EL (cell line): ENCODE results near the gene CHN1.

Experiments used
- DNase-seq: peaks from one replicate; pipeline ENCODE4 v3.0.0-alpha.2; 2016

Gene CHN1

DNA sequence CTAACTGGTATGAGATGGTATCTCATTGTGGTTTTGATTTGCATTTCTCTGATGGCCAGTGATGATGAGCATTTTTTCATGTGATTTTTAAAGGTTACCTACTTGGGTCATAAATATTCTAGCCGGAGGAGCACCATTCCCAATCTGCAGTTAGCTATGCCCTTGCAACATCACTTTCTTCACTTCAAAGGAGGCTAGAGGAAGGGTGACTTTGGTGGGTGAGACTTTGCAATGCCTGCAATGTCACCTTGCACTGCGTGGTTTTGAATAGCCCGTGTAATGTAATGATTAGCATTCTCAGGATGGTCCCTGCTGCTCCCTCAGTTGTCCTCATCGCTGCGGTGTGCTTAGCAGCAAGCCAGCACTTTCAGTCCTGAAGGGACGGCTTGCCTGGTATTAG, 184.8 kb downstream of the CHN1 start:
- no peak for DNase-seq

DNA sequence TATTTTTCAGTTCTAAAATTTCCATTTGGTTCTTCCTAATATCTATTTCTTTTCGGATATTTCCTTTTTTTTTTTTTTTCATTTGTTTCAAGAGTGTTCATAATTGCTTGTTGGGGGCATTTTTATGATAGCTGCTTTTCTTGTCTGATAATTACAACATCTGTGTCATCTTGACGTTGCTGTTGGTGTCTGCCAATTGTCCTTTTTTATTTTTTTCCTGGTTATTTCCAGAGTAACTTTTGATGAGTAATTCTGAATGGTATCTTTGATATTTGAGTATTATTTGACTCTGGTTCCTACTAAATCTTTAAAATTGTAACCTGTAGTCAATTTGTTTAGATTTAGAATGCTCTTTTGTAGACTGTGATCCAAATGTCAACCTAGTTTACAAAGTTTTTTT, 189.7 kb downstream of the CHN1 start:
- DNase-seq, result peak; percentile 35

DNA sequence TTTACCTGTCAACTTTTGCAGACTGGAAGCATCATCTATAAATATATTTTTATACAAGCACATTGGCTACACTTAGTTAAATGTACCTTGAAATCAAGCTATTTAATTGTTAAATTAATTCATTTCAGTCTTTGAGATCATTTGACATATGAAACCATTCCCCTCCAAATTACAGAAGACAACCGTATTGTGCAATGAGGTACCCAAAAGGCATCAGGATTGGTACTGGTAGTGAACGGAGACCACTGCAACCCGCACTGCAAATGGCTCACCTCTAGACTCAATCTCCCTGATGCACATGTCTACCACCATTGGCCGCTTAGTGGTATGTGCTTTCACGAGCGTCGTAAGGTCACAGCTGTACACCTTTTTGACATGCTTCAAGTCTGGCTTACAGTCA, 193.1 kb downstream of the CHN1 start:
- DNase-seq, result no peak

DNA sequence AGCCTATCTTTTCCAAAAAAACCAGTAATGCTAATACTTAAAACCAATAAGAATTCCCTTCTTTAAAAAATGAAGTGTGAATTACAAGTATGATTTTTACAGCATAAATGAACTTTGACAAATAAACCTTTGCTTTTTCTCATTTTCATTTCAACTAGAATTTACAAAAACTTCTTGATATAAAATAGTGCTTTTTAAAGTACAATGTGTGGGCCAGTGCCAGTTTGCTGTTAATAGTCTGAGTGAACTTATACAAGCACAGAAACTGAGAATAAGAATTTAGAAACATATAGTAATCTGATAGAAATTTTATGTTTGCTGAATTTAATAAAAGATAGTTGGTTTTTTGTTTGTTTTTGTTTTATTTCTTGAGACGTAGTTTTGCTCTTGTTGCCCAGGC, 197.2 kb downstream of the CHN1 start:
- DNase-seq, result no peak

DNA sequence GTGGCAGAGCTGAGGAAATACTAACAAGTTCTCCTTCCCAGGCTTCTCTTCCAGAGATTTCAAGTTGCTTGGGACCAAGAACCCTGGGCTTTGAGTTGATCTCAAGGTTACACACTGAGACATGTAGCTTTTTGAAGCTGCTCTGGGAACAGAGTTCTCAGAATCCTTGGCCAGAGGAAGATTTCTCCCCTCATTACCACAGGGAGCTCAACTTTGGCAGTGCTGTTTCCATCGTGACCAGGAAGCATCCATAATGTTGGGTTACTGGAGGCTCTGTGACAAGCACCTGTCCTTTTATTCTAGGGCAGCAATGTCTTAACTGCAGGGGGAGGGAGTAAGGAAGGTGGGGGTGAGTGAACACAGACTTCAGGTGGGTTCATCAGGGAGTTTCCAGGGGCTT, 199.4 kb downstream of the CHN1 start:
- DNase-seq, result no peak

DNA sequence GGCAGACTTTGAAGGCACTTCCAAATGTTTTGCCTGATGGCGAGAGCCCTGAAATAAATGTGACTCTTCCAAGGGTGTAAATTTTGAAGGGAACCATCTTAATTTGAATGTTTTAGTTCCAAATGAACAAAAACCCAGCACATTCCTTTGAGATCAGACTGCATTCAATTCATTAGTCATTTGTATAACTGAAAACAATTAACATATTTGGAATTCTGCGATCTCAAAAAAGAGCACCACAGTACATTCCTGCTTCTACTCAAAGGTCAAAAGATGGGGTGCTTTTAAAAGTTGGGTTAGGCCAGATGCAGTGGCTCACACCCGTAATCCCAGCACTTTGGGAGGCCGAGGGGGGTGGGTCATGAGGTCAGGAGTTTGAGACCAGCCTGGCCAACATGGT, 202.7 kb downstream of the CHN1 start:
- peak; percentile 80 for DNase-seq

DNA sequence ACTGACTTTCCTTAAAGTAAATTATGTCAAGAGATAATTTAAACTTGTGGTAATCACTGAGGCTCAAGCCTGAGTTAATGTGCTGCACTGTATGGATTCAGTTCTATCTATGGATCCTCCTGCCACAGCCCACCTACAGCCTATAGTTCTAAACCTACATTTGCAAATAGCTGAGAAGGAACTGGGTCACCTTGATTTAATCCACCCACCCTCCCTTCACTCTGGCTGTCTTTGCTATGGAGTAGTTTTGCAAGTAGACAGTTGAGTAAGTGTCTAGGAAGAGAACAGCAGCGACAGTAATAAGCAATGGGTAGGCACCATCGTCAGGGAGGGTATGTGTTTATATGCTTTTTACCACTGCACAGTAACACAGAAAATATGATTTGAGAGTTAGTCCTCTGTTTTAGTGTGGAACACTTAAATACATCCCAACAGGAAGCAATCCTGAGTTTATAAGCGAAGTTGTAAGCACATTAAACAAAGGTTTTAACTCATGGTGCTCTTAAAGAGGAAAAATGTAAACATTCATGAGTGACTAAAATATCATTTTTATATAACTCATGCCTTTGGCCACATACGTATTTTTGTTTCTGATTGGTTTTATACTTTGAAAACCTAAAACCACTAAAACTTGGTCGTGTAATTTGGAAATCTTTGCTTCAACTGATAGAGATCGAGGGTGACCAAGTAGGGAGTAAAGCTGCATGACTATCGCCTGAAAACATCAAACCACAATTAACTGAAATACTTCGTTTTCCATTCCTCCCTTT, 204.6 kb downstream of the CHN1 start:
- no peak for DNase-seq

DNA sequence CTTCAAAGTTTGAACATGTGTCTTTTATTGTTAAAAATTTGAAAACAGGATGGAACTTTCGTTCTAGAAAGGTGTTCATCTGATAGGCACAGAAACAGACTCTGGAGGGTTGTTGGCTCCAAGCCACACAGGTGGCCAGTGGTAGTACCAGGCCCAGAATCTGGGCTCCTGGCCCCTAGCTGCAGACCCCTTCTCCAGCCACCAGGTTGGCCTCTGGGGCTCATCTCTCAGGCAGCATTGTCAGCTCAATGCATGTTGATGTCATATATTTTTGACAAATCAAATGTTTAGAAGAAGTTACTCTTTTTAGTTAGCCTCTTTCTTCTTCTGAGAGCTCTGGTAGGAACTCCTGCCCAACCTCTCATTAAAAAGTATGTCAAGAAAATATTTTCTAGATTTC, 206.4 kb downstream of the CHN1 start:
- no peak for DNase-seq

DNA sequence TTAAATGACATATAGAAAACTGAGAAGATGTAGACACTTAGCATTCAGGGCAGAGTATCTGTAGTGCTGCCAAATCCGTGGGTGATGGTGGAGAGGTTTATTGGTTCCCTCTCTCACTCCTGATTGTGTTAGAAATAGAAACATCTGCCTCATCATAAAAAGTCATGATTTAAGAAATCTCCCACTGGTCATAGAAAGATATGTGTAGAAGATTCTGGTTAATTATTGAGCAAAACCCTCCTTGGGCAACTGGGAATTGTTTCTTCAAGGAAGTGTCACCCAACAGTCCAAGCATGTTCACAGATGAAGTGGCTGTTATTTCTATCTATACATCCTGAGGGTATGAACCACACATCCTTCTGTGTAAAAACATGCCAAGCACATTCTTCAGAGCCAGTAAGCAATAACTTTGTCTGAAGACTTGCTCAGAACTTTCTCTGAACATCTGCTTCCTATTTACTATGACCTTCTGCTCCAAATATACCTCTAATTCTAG, 207.4 kb downstream of the CHN1 start:
- peak; percentile 81 for DNase-seq

DNA sequence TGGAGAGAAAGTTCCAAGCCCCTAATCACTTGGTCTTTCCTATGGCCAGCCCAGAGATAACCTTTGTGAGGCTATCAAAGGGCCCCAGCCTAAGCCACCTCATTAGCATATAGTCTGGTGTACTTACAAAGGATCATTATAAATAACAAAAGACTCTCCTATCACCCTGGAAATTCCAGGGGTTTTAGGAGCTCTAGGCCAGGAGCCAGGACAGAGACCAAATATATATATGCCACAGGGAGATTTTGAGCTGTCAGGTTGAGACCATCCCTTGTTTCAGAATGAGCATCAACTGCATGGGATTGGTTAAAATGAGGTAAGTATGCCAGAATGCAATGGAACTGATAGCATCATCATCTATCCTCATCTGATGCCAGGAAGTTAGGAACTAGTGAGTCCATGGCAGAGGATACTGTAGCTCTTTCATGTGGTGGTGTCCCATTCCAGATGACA, 208.8 kb downstream of the CHN1 start:
- no peak for DNase-seq

DNA sequence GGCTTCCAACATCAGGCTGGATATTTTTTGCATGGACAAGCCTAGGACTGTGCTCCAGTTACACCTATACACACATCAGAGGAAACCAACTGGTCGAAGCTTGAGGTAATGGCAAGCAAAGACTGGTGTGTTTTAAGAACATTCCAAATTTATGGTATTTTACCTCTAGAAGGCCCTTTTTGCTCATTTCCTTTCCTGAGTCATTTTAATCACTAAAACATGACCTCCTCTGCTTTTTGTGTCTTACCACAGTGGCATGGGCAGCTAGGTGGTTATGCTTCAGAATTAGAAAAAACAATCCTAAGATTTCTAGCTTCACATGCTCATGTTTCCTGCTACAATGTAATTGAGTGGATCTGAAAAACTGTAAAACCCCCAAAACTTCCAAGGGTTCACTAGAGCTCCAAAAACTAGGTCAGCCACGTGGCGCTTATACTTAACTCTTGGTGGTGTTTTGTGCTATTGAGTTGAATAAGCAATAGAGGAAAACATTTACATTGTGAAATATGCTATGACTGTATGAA, 210.3 kb downstream of the CHN1 start:
- no peak for DNase-seq

DNA sequence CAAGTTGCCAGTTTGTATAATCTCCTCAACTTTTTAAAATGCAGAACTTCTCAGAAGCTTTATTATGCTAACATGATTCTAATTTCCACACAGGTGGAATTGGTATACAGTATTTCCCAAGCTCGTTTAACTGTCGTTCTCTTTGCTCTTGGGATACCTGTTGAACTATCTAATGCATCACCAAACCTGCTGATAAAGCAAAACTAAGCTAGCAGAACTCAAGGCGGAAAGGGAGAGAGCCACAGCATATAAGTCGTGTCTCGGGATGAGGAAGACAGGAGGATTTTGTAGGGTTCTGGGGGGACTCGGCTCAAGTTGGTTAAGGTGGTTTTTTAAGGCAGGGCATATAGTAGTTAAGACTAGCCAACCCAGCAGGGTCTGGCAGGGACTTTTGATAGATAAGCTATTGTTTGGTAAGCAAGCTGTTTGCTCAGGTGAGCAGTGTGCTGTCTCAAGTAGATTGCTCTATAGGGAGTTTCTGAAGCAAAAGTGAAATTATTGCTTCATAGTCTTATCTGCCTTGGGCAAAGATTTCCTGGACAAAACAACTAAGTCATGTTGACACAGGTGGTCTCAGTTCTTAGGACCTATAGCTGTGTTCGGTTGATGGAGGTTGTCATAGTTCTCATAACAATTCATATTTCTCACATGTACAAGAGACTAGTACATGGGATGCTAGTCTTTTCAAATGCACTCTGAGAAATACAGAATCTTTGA, 212.7 kb downstream of the CHN1 start:
- no peak for DNase-seq

DNA sequence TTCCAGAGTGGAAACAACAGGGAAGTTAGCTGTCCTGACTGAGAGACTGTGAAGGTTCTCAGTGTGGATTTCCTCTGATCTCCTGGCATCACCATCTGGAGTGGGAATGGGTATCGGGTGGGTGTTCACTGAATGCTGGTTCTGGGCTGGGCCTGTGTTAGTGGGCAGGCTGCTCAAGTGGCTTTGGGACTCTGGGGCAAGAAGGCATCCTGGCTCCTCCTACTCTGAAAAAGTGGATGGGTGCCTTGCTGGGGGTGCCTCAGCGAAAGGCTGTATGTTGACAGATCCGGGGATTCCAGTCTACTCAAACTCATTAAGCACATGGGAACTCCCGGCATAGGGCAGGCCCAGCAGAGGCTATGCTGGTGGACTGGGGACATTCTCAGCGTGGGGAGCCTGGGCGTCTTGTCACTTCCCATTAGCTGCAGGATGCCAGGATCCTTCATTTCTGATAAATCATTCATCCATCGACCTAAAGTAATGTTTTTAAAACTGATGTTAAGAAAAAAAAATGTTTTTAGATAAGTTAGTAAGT, 213.4 kb downstream of the CHN1 start:
- DNase-seq, result no peak

DNA sequence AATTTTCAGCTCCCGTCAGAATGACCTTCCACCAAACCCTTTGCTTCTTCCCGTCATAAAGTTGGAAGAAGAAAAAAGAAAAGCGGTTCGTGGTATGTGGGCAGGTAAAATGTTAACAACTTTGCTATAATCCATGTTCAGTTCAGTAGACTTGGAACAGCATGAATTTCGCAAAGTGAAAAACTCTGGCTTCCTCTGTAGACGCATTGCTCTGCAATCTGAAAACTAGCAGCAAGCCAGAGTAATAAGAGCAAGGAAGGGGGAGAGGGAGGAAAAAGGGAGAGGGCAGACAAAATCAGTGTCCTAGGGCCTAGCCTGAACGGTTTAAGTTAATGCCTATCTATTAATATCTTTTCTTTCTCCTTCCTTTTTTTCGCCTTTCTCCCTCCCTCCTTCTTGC, 214.2 kb downstream of the CHN1 start:
- no peak for DNase-seq

DNA sequence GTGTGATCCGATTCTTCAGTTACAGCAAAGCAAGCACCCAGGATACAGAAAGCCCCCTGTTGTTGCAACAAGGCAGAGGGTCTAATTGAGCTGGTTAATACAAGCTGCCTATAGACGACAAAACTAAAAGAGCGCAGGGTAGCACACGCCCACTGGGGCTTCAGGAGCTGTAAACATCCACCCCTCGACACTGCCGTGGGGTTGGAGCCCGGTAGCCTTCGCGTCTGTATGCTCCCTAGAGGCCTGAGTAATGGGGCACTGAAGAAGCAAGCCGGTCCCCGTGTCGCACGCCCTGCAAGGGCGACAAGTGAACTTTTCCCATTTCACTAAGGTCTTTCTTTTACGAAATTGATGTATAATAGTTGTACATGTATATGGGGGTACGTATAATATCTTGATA, 216.2 kb downstream of the CHN1 start:
- no peak for DNase-seq

DNA sequence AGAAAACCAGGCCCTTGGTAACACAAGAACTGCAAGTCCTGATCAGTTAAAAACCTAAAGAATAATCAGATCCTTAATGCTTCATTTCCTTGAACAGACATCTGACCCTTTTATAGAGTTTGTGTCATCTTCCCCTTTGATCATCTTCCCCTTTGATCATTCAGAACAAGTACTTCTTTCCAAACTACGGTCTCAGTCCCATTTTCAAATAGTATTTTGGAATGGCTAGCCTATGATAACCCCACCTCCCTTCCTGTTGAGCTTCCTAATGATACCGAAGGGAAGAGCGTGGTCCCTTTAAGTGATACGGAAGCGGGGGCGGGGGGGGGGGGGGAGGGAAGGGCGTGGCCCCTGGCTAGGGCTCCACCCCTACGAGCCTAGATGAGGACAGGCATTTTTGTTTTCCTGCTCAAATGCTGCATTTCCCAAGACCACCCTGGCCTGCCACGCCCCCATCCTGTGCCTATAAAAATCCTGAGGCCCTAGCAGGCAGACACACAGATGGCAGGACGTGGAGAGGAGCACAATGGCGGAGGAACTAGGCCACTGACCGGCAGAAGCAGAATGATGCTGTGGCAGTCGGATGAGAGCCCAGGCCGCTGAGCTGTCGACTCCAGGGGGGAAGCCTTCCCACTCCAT, 216.8 kb downstream of the CHN1 start:
- DNase-seq, result peak; percentile 86

DNA sequence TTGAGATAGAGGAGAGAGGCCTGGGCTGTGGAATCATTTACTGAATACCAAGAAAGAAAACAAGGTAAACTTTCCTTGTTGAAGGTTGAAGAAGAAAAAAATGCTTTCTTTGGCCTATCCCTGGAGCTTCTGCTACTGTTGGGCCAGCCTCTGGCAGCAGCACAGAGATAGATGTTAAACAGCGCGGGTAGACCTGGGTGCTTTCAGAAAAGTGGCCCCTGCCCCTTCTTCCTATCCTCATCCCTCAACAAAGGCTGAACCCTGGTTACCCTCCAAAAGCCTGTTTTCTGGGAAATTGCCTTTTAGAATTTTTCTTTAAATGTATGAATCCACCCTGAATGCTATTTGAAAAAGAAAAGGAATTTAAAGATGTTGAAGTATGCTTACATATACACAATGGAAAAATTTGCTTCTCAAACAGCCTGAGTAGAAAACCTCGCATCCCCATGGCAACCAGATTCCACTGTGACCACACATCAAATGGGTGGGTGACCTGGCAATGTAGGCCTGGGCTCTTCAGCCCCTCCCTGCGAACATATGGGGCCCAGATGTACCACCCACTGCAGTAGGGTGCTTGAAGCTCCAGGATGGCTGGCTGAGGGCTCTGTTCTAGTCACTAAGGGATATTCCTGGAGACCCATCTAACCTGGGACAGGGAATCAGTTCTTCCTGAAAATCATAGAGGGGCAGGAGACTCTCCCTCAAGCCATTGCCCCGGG, 217.5 kb downstream of the CHN1 start:
- DNase-seq, result peak; percentile 99

DNA sequence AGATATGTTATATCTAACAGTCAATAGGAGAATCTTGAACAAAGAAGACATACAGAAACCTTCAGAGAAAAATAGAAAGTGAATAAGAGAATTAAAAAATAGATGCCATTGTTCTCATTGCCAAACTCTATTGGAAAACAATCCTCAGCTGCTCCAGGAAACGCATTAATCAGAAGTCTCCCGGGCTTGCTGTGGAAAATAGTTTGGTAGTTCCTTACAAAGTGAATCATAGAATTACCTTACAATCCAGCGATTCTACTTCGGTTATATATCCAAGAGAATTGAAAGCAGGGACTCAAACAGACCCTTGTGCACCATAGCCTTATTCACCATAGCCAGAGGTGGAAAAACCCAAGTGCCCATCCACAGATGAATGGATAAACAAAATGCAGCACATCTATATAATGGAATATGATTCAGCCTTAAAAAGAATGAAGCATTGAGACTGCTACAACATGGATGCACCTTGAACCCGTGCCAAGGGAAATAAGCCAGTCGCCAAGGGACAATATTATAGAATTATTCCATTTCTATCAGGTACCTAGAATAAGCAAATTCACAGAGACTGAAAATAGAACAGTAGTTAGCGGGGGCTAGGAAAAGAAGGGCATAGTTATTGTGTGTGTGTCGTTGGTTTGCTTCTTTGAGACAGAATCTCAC, 219.0 kb downstream of the CHN1 start:
- no peak for DNase-seq

DNA sequence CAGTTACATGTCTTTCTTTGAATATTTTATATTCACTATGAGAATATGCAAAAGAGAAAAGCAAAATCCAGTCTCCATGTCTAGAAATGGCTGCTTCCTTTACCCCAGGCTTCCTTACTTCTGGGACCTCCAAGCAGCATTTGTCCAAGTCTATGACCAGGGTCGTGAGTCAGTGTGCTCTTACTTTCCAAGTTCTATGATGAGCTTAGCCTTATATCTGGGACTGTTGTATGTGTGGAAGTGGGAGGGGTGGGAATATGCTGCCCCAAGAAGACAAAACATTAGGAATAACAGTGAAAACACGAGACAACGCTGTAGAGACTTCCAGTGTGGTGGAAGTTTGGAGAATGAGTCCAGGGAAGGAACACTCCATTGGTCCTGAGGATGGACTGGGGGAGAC, 219.7 kb downstream of the CHN1 start:
- DNase-seq, result no peak

DNA sequence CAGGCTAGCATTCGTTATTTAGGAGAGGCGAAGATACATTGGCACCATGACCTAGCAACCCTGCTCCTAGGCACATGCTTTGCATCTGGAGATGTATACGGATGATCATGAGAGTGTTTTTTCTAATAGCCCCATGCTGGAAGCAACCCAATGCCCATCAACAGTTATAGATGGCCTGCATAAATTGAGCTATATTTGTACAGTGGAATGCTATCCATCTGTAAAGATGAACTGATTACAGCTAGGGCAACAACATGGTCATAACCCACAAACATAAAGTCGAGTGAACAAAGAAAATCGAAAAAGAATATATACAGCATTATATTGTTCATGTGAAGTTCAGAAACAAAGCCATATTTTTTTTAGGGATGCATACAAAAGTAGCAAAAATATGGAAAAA, 220.3 kb downstream of the CHN1 start:
- DNase-seq, result no peak

DNA sequence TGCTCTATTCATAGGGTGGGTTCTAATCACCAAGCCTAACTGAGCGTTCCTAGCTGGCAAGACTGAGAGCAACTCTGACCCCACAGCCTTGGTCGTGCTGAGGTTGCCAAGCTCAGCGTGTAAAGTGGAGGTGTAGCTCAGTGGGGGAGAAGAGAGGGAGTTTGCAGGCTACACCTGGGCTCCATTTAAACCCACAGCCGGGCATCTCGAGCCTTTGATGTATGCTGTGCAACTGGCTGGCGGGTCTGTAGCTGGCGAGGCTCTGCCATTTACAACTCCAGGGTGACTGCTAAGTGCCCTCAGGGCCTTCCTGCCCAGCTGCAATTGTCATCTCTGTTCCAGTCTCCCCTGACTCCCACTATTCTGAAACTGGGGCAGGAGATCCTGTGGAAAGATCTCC, 220.9 kb downstream of the CHN1 start:
- DNase-seq, result no peak

DNA sequence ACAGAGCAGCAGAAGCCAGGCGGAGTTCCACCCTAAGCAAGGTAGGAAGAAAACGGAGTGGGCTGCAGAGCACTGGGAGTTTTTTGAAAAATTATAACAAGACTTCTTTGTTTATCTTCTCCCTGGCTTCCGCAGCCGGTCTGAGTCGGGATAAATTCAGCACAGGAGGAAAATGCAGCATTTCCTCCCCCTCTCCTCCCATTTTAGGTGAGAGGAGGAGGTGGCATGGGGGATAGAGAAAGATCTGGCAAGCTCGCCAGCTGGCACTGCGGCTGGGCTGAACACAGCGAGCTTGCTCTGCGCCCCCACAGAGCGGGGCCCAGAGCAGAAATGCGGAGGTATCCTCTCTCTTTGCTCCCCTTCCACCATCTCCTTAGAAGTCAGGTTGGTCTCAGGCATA, 223.2 kb downstream of the CHN1 start:
- DNase-seq, result no peak
